ENCODE measurements around the gene SYDE2.
"Not testable (repeated sequence)": the region's sequence is repeated elsewhere in the genome, so short reads cannot be mapped to it uniquely, and the experiment has no call there.

SYDE2 gene, protein sequence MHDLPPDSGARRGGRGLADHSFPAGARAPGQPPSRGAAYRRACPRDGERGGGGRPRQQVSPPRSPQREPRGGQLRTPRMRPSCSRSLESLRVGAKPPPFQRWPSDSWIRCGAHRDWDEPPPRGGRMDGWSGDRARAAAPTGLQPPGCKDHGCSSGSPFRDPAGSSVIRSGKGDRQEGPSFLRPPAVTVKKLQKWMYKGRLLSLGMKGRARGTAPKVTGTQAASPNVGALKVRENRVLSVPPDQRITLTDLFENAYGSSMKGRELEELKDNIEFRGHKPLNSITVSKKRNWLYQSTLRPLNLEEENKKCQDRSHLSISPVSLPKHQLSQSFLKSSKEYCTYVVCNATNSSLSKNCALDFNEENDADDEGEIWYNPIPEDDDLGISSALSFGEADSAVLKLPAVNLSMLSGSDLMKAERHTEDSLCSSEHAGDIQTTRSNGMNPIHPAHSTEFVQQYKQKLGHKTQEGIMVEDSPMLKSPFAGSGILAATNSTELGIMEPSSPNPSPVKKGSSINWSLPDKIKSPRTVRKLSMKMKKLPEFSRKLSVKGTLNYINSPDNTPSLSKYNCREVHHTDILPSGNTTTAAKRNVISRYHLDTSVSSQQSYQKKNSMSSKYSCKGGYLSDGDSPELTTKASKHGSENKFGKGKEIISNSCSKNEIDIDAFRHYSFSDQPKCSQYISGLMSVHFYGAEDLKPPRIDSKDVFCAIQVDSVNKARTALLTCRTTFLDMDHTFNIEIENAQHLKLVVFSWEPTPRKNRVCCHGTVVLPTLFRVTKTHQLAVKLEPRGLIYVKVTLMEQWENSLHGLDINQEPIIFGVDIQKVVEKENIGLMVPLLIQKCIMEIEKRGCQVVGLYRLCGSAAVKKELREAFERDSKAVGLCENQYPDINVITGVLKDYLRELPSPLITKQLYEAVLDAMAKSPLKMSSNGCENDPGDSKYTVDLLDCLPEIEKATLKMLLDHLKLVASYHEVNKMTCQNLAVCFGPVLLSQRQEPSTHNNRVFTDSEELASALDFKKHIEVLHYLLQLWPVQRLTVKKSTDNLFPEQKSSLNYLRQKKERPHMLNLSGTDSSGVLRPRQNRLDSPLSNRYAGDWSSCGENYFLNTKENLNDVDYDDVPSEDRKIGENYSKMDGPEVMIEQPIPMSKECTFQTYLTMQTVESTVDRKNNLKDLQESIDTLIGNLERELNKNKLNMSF

GRCh38 chr1:85200463-85201339 lies at the start of gene SYDE2:
Gene SYDE2 (minus strand): TSS chr1:85201016. CDS start chr1:85200996, 20 bp downstream.
- DNase-seq (ENCODE audit: extremely low spot score, insufficient read length, low read depth), result peak; percentile 58
- FAIRE-seq, result peak; percentile 42

DNA sequence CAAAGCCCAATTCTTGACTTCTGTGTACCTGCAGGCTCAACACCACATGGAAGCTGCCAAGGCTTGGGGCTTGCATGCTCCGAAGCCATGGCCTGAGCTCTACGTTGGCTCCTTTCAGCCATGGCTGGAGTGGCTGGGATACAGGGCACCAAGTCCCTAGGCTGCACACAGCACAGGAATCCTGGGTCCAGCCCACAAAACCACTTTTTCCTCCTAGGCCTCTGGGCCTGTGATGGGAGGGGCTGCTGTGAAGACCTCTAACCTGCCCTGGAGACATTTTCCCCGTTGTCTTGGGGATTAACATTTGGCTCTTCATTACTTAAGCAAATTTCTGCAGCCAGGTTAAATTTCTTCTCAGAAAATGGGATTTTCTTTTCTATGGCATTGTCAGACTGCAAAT lies 48.2 kb upstream of the SYDE2 start:
- FAIRE-seq; DNase-seq (ENCODE audit: extremely low spot score, insufficient read length, low read depth): not testable (repeated sequence)

DNA sequence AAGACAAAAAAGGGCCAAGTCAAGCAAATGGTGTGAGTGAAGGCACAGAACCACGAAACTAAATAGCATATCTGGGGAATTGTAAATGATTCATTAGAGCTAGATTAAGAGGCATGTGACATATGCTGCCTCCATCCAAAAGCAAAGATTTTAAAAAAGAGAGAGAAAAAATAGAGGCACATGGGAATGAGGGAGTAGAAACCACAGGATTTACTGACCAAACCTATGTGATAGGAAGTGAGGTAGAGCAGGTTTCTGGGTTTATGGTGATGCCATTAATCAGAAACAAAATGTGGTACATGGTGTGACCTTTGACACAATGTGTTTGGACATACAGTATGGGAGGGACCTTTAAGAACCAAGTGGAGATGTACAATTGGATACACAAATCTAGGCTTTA lies 45.1 kb upstream of the SYDE2 start:
- no peak for FAIRE-seq

DNA sequence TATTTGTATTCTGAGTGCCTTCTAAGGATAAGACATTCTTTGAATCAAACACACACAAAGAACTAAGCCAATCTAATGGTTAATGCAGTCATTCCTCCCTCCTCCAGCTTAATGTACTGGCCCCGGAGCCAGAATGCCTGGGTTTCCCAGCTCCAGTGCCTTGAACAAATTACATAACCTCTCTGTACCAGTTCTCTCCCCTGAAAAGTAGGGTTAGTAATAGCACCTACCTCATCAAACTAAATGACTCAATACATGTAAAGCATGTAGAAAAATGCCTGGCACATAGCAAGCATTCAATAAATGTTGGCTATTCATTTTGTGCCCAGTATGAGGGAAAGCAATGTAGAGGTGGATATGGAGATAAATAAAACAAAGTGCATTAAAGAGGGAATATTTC lies 44.6 kb upstream of the SYDE2 start:
- no peak for FAIRE-seq
- DNase-seq (ENCODE audit: extremely low spot score, insufficient read length, low read depth), result no peak

More for the DNA sequence above, 45.1 kb upstream of the SYDE2 start:
- no peak for DNase-seq (ENCODE audit: extremely low spot score, insufficient read length, low read depth)

GRCh38 chr1:85244271-85245061 lies 43.6 kb upstream of the SYDE2 start:
- DNase-seq (ENCODE audit: extremely low spot score, insufficient read length, low read depth), result no peak
- no peak for FAIRE-seq

- no peak for DNase-seq (ENCODE audit: extremely low spot score, insufficient read length, low read depth)
- FAIRE-seq, result no peak
These were observed 42.6 kb upstream of the SYDE2 start for GRCh38 chr1:85243372-85243771.

DNA sequence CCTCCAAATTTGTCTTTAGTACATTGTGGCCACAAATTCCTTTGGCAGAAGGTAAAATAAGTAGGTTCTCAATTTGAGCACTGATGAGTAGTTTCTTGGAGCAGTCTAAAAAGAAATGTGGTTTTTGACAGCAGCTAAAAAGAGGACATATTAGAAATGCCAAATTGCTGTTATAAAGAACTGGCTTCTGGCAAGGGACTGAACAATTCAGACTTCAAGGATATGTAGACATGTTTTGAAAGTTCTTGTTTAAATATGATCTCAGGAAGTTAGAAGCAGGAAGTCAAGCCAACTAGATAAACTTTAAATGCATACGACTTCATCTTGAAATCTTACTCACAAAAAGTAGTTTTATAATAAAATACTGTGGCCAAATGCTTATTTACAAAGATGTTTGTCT lies 39.8 kb upstream of the SYDE2 start:
- DNase-seq (ENCODE audit: extremely low spot score, insufficient read length, low read depth) (no peak), FAIRE-seq (no peak)

GRCh38 chr1:85240174-85240601 lies 39.4 kb upstream of the SYDE2 start:
- FAIRE-seq (peak; percentile 35), DNase-seq (ENCODE audit: extremely low spot score, insufficient read length, low read depth) (no peak)

DNA sequence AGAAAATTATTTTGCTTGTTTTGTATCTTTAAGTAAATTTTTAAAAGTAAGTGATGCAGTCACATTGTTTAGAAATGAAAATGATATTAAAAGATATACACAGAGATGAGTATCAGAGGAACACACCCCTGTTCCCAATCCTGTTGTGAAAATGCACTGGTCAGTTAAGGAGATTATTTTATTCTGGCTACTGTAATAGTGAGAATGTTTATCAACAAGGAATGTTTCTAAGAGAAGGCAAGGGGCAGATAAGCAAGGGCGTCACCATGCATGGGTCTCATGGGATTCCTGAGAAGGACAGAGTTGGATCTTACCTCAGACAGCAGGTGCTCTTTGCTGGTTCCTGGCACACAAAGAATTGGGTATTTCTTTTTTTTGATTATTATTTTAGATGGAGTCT lies 36.8 kb upstream of the SYDE2 start:
- FAIRE-seq (no peak), DNase-seq (ENCODE audit: extremely low spot score, insufficient read length, low read depth) (no peak)

DNA sequence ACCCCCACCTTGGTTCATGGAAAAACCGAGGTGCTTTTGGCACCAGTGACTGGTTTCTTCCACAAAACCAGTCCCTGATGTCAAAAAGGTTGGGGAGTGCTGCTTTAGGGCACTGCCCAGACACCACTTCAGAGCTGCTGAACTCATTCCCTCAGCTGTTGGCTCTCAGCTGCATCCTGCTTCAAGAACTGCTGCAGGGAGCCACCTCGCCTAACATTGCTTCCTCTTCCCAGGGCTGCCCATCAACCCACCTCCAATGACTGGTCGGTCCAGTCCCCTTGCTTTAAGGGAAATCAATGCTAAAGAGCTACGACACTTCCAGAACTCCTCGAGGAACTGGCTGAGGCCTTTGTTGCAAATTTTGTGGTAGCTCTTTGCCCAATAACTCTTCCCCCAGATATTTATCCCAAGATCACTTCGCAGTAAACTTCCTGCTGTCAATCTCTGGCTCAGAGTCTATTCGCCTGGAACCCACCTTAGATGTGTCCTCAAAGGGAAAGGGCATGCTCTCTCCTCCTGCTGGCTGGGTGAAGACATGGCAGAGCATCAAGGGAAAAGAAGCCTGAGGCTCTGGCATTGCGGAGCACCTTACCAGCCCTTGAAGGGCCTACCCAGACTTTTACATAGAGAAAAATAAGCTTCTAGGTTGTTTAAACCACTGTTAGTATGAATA lies 29.6 kb upstream of the SYDE2 start:
- DNase-seq (ENCODE audit: extremely low spot score, insufficient read length, low read depth) (no peak), FAIRE-seq (no peak)

DNA sequence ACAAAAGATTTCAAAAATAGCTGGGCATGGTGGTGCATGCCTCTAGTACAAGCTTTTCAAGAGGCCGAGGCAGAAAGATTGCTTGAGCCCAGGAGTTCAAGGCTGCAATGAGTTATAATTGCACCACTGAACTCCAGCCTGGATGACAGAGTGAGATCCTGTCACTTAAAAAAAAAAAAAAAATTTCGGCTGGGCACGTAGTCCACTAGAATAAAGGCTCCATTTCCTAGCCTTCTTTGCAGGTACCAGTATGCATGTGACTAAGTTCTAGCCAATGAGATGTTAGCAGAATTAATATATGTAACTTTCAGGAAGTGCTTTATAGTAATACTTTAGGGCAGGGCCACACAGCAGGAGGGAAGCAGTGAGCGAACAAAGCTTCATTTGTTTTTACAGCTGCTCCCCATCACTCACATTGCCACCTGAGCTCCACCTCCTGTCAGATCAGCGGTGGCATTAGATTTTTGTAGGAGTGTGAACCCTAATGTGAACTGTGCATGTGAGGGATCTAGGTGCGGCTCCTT lies 28.8 kb upstream of the SYDE2 start:
- FAIRE-seq (no peak), DNase-seq (ENCODE audit: extremely low spot score, insufficient read length, low read depth) (no peak)

- no peak for DNase-seq (ENCODE audit: extremely low spot score, insufficient read length, low read depth)
These were observed 28.2 kb upstream of the SYDE2 start for GRCh38 chr1:85228972-85229371.

GRCh38 chr1:85225624-85226380 lies 25.0 kb upstream of the SYDE2 start:
- FAIRE-seq, result no peak
- no peak for DNase-seq (ENCODE audit: extremely low spot score, insufficient read length, low read depth)

More at GRCh38 chr1:85228972-85229371, 28.2 kb upstream of the SYDE2 start:
- no peak for FAIRE-seq

- DNase-seq (ENCODE audit: extremely low spot score, insufficient read length, low read depth) (no peak), FAIRE-seq (no peak)
These were observed 24.2 kb upstream of the SYDE2 start for GRCh38 chr1:85224734-85225623.

DNA sequence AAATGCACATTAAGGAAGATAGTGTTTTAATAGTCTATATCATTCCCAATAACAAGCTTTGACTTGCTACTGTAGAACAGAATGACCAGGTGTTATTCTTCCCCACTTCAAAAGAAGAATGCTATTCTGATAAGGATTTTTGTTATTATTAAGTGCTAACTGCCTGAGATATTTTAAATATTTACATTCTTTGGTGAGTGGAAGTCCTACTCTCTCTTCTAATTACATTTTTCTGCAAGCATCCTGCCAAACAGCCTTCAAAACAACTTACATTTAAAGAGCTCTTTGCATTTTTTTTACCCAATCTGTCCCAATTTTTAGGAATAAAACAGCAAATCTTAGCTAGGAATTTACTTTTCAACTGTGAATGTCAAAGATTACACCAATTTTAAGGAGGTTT lies 23.5 kb upstream of the SYDE2 start:
- DNase-seq (ENCODE audit: extremely low spot score, insufficient read length, low read depth) (no peak), FAIRE-seq (no peak)

DNA sequence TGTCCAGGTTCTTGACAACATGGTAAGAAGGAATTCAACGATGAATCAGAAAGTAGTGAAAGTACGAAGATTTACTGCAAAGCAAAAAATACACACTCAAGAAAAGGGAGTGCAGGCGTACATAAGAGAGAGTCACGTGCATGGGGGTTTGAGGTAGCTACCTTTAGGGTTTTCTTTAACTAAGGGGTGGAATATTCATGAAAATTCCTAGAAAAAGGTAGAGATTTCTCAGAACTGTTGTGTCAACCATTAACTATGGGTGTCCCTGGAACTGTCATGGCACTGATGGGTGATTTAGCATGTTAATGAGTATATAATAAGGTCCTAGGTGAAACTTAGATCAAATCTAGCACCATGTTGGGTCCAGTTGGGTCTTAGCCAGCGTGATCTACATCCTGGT lies 22.5 kb upstream of the SYDE2 start:
- DNase-seq (ENCODE audit: extremely low spot score, insufficient read length, low read depth), result no peak
- FAIRE-seq, result no peak

Data from GM18507 (cell line).